KOPT-K1 (cell line): Measurements from ENCODE around the gene ATXN8OS.

Experiments used
- H3K27ac ChIP-seq: fragments of 200-600 bp; sonication (generic); 2 replicates; pipeline ENCODE4 v1.5.1; 2016; ENCODE audit warnings: antibody characterized with exemption, mild to moderate bottlenecking, low read depth, low read length; ENCODE audit not compliant: poor library complexity, severe bottlenecking
- H3K36me3 ChIP-seq: fragments of 200-600 bp; sonication (generic); 2 replicates; pipeline ENCODE4 v1.5.1; 2017; ENCODE audit warnings: antibody characterized with exemption, mild to moderate bottlenecking, low read length, moderate library complexity; ENCODE audit not compliant: insufficient read depth
- H3K9me3 ChIP-seq: fragments of 200-600 bp; sonication (generic); 2 replicates; pipeline ENCODE4 v1.5.1; 2017; ENCODE audit warnings: antibody characterized with exemption, low read length, mild to moderate bottlenecking; ENCODE audit not compliant: insufficient read depth, poor library complexity, severe bottlenecking

The ATXN8OS gene

DNA sequence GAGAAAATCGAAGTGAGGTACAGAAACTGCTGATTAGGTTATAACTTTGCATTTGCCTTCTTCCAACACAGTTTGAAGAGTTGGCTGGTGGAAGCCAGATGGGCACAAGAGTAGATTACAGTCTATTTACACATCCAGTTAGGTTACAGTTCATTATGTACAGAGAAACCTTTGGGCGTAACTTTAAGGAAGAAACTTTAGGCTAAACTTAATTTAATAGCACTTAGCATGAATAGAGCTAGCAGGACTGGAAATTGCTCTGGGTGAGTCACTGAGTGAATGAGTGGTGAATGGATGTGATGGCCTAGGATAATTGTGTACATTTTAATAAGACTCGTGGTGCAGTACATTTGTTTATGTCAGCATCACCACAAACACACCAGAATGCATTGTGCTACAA is 63.5 kb downstream of the ATXN8OS start:
- H3K36me3 ChIP-seq, result no peaks in the 10 kb centered on the region
- no peak overlapping the region for H3K27ac ChIP-seq
- no peaks in the 10 kb centered on the region for H3K9me3 ChIP-seq

DNA sequence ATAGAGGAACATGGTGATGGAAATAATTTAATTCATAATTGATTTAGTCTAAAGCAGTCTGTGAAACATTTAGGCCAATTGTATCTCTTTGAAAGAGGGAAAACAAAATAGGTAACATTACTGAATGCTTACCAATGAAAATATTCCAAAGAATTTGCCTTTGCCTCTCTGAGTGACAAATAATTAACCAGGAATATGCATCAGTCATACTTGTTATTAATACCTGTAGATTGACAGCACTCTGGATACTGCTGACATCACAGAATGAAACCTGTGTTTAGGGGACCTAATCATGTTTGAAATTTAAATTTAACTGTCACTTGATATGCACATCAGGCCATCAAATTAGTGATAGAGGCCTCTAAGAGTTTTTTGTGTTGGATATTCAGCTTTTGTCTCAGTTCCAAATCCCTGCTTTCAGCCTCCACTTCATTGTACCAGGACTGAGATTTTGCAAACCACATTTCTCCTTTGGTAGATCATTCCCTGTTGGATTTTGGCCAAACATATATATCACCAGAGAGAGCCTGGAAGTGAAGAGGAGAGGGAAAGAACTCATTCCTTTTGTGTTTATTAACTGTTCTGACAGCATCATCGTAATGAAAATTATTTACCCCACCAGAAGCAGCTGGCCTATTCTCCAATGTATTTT is 65.4 kb downstream of the ATXN8OS start:
- Histone ChIP-seq H3K9me3 (no peaks in the 10 kb centered on the region), H3K36me3 (no peaks in the 10 kb centered on the region)

DNA sequence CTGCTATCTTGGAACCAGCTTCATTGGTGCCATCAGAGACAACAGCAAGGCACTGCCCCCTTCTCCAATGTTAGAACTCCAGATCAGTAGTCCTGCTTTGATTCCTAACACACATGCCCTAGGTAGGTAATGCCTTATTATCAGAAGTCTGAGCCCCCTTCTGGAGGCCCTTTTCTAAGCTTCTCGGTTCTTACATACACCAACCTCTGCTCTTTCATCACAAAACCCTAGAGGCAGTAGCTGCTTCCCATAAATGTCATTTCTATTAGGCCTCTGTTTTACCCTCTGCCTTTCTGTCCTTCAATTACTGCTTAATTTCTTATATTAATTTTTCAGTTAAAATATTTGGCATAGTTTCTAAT is 66.0 kb downstream of the ATXN8OS start:
- Histone ChIP-seq H3K9me3 (no peaks in the 10 kb centered on the region), H3K27ac (no peak overlapping the region), H3K36me3 (no peaks in the 10 kb centered on the region)

More for the DNA sequence above, 65.4 kb downstream of the ATXN8OS start:
- no peak overlapping the region for H3K27ac ChIP-seq

GRCh38 chr13:70178346-70178745 is 70.7 kb downstream of the ATXN8OS start:
- no peaks in the 10 kb centered on the region for H3K9me3 ChIP-seq
- H3K27ac ChIP-seq, result no peak overlapping the region
- no peaks in the 10 kb centered on the region for H3K36me3 ChIP-seq
